RWPE2 (cell line): ENCODE measurements around the gene LCN6.

ENCODE experiments used
- ATAC-seq: fragments of 200-7000 bp; cut with Tn5 transposase; 3 replicates; pipeline ENCODE4 v1.9.1; 2021; ENCODE audit warnings: low read depth
- DNase-seq: peaks from one replicate; pipeline ENCODE4 v3.0.0-alpha.2; 2020; ENCODE audit warnings: low spot score
- H3K27ac ChIP-seq: fragments of 450-650 bp; 2 replicates; pipeline ENCODE4 v1.5.1; 2017; ENCODE audit warnings: mild to moderate bottlenecking; ENCODE audit not compliant: poor library complexity, severe bottlenecking
- H3K27me3 ChIP-seq: fragments of 250-450 bp; sonication (Bioruptor Pico); 2 replicates; pipeline ENCODE4 v1.5.1; 2021; ENCODE audit warnings: mild to moderate bottlenecking, moderate library complexity; ENCODE audit not compliant: insufficient read depth, poor library complexity, severe bottlenecking
- H3K36me3 ChIP-seq: fragments of 250-450 bp; sonication (Bioruptor Pico); 2 replicates; pipeline ENCODE4 v1.5.1; 2020; ENCODE audit warnings: low read depth, mild to moderate bottlenecking, moderate library complexity
- H3K4me1 ChIP-seq: fragments of 250-450 bp; sonication (Bioruptor Pico); 2 replicates; pipeline ENCODE4 v1.5.1; 2021; ENCODE audit warnings: mild to moderate bottlenecking, moderate library complexity; ENCODE audit not compliant: insufficient read depth, poor library complexity, severe bottlenecking
- H3K4me3 ChIP-seq: fragments of 250-450 bp; sonication (Bioruptor Pico); 2 replicates; pipeline ENCODE4 v1.5.1; 2021; ENCODE audit warnings: mild to moderate bottlenecking, moderate library complexity; ENCODE audit not compliant: severe bottlenecking
- H3K9me3 ChIP-seq: fragments of 250-450 bp; sonication (Bioruptor Pico); 2 replicates; pipeline ENCODE4 v1.5.1; 2021; ENCODE audit warnings: mild to moderate bottlenecking, moderate library complexity; ENCODE audit not compliant: severe bottlenecking
- CTCF ChIP-seq: fragments of 450-650 bp; IDR thresholded peaks from one replicate; pipeline ENCODE4 v1.5.1; 2017; ENCODE audit warnings: mild to moderate bottlenecking, moderate library complexity; ENCODE audit not compliant: poor library complexity, severe bottlenecking

Gene LCN6

GRCh38 chr9:136718345-136719194 is 29.8 kb downstream of the LCN6 start:
- H3K27me3 ChIP-seq: no peaks in the 10 kb centered on the region
- TF ChIP-seq CTCF: no peak
- H3K36me3 ChIP-seq: peaks cover 10% of the 10 kb centered on the region
- H3K9me3 ChIP-seq: no peaks in the 10 kb centered on the region
- no peak overlapping the region for H3K27ac ChIP-seq
- H3K4me3 ChIP-seq: no peak overlapping the region
- ATAC-seq: no peak
- no peak for DNase-seq
- peaks cover 16% of the 10 kb centered on the region for H3K4me1 ChIP-seq

- DNase-seq: no peak
- no peak overlapping the region for H3K4me3 ChIP-seq
- no peaks in the 10 kb centered on the region for H3K9me3 ChIP-seq
- peaks cover 6% of the 10 kb centered on the region for H3K27me3 ChIP-seq
- peaks cover 16% of the 10 kb centered on the region for H3K4me1 ChIP-seq
- ATAC-seq: no peak
- TF ChIP-seq CTCF: no peak
- no peak overlapping the region for H3K27ac ChIP-seq
- H3K36me3 ChIP-seq: peaks cover 5% of the 10 kb centered on the region; the same call in 1 of the 2 replicates
These were observed 30.9 kb downstream of the LCN6 start for GRCh38 chr9:136717399-136717798.

- DNase-seq (no peak), ATAC-seq (no peak)
- Histone ChIP-seq H3K4me3 (no peak overlapping the region), H3K36me3 (no peaks in the 10 kb centered on the region), H3K9me3 (no peaks in the 10 kb centered on the region), H3K27me3 (peaks cover 12% of the 10 kb centered on the region), H3K4me1 (no peaks in the 10 kb centered on the region), H3K27ac (no peak overlapping the region)
- no peak for TF ChIP-seq CTCF
These were observed 33.4 kb downstream of the LCN6 start for GRCh38 chr9:136714893-136715274.

DNA sequence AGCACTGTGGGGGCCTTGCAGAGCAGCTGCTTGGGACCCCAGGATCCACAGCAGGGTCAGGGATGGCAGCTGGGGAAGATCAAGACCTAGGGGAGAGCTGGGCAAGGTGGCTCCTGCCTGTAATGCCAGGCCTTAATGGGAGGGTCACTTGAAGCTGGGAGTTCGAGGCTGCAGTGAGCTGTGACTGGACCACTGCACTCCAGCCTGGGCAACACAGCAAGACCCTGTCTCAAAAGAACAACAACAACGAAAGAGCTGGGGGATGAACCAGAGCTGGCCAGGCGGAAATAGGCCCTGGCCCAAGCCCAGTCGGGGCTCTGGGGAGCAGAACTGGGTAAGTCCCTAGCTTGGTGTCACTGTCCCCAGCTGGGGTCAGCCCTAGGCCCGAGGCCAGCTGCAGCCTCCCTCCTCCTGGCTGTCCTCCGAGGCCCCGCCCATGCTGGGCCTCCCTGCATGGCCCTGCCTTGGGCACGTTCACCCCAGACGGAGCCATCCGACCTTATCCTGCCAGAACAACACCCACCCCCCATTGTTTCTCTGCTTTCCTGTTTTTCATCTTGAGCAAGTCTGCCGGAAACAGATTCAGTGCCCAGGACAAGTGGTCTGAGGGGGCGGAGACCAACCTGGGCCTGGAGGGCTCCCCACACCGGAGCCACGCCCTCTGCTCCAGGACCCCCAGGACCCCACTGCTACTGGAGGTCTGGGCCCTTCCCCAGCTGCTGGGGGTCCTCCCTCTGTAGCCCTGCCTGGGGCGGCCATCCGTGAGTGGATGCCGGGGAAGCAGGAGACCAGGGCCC is 34.0 kb downstream of the LCN6 start:
- Histone ChIP-seq H3K27ac (no peak overlapping the region), H3K4me3 (no peak overlapping the region), H3K4me1 (no peaks in the 10 kb centered on the region), H3K9me3 (no peaks in the 10 kb centered on the region), H3K27me3 (peaks cover 12% of the 10 kb centered on the region), H3K36me3 (no peaks in the 10 kb centered on the region)
- no peak for ATAC-seq
- TF ChIP-seq CTCF: no peak
- DNase-seq: no peak
